Skeletal muscle satellite cell (primary cell): ENCODE measurements around the gene PTPN13.

Source experiments
- H3K27me3 ChIP-seq: 2 replicates; pipeline ENCODE4 v1.7.0; 2013; ENCODE audit warnings: low read length; ENCODE audit not compliant: control insufficient read depth, insufficient read depth
- H3K36me3 ChIP-seq: 2 replicates; pipeline ENCODE4 v1.7.0; 2013; ENCODE audit warnings: mild to moderate bottlenecking, control low read depth, low read length; ENCODE audit not compliant: insufficient read depth
- H3K4me1 ChIP-seq: 2 replicates; pipeline ENCODE4 v1.7.0; 2013; ENCODE audit warnings: low read length; ENCODE audit not compliant: control insufficient read depth, insufficient read depth
- H3K4me2 ChIP-seq: 2 replicates; pipeline ENCODE4 v1.7.0; 2013; ENCODE audit warnings: mild to moderate bottlenecking, low read length
- H3K4me3 ChIP-seq: 2 replicates; pipeline ENCODE4 v1.7.0; 2013; ENCODE audit warnings: low read length
- H3K9ac ChIP-seq: 2 replicates; pipeline ENCODE4 v1.7.0; 2013; ENCODE audit warnings: mild to moderate bottlenecking, low read depth, low read length, moderate library complexity
- H3K9me3 ChIP-seq: replicated peaks from 2 replicates; pipeline ENCODE4 v1.7.0; 2013; ENCODE audit warnings: mild to moderate bottlenecking, control low read depth, low read length

Gene PTPN13

DNA sequence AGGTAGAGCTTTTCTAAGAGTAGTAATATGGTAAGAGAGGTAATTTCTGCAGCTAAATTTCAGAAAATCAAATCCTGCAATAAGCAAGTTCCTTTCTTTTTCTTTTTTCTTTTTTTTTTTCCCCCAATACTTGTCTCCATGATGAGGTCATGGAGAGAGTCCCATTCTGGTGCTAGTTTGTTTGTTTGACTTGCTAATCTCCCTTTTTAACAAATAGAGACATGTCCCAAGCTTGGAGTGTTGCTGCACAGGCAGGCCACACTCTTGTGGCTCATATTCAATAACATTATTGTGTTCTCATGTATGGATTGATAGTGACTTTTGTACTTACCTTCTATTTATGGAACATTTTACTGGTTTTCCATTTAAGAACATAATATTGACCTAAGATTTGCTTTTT lies 25.5 kb downstream of the PTPN13 start:
- no peak overlapping the region for H3K9ac ChIP-seq
- no peaks in the 10 kb centered on the region for H3K9me3 ChIP-seq
- H3K36me3 ChIP-seq: no peaks in the 10 kb centered on the region
- H3K4me3 ChIP-seq: no peak overlapping the region
- H3K27me3 ChIP-seq: no peaks in the 10 kb centered on the region
- no peak overlapping the region for H3K4me2 ChIP-seq
- H3K4me1 ChIP-seq: no peaks in the 10 kb centered on the region

DNA sequence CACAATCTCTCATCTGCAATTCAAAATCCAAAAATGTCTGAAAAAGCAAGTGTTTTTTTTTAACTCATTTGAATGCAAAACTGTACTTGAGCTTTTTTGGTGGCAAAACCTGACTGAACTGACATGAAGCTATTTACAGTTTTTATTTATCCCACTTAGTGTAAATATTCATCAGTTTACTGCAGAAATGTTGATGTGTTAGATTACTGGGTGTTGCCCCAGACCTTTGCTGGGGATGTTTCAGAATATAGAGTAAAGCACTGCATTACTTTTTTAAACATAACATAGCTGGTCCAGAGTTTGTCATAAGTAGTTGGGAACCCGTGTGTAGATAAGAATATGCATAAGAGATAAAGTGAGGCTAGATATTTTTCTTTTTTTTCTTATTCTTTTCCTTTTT lies 27.3 kb downstream of the PTPN13 start:
- Histone ChIP-seq H3K9ac (no peak overlapping the region), H3K9me3 (no peaks in the 10 kb centered on the region), H3K4me2 (no peak overlapping the region), H3K27me3 (no peaks in the 10 kb centered on the region), H3K36me3 (no peaks in the 10 kb centered on the region), H3K4me3 (no peak overlapping the region), H3K4me1 (no peaks in the 10 kb centered on the region)

DNA sequence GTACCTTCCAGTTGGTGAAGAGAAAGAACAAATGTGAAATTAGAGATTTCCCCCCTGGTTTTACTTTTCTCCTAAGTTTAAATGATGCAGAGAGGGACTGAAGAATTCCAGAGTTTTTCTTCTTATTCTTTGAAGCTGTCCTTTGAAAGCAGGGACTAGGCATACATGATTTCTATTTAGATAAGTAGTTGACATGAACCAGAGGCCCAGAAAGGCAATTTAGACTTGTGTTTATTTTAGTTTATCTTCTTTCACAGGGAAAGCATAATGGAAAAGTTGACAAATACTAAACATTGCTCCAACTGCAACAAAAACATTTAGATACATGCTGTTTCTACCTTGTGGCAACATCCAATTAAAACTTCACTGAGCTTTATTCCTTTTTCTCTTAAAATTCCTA lies 32.0 kb downstream of the PTPN13 start:
- no peaks in the 10 kb centered on the region for H3K4me1 ChIP-seq
- H3K27me3 ChIP-seq: no peaks in the 10 kb centered on the region
- no peak overlapping the region for H3K9ac ChIP-seq
- H3K9me3 ChIP-seq: no peaks in the 10 kb centered on the region
- H3K36me3 ChIP-seq: no peaks in the 10 kb centered on the region
- H3K4me3 ChIP-seq: no peak overlapping the region
- H3K4me2 ChIP-seq: no peak overlapping the region

DNA sequence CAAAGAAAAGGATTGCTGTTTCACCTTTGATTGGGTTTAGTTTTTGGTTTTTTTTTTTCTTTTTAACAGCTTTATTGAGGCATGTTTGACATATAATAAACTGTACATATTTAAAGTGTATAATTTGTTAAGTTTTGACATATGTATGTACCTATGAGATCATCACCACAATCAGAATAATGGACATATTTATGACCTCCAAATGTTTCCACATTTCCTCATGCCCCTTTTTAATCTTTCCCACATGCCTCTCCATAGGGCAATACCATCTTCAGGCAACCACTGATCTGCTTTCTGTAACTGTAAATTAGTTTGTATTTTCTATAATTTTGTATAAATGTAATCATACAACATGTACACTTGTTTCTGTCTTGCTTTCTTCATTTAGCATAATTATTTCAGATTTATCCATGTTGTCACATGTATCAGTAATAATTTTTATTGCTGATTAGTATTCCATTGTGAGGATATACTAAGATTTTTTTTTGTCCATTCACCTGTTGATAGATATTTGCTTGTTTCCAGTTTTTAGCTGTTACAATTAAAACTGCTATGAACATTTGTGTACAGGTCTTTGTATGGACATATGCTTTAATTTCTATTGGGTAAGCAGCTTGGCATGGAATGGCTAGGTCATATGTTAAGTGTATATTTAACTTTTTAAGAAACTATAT lies 33.5 kb downstream of the PTPN13 start:
- Histone ChIP-seq H3K9me3 (no peaks in the 10 kb centered on the region), H3K27me3 (no peaks in the 10 kb centered on the region)

DNA sequence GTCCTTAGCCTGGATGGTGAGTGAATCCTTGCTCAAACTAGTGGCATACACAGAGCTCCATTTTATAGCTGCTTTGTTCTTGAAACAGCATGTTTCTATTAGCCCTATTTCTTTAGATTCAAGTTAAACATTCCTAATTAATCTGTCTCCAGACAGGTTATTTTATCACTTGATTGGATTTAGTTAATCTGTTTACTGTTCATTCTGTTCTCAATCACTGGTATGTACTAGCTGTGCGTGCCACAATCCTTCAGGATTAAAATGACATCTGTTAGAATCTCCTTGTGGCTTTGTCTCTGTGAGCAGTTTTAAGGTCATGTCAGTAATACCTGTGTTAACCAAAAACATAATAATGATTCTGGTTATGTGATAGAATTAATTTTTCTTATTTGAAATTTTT lies 36.5 kb downstream of the PTPN13 start:
- Histone ChIP-seq H3K4me2 (no peak overlapping the region), H3K4me3 (no peak overlapping the region), H3K9me3 (no peaks in the 10 kb centered on the region), H3K9ac (no peak overlapping the region), H3K36me3 (no peaks in the 10 kb centered on the region), H3K4me1 (no peaks in the 10 kb centered on the region), H3K27me3 (no peaks in the 10 kb centered on the region)

More for the DNA sequence above, 33.5 kb downstream of the PTPN13 start:
- Histone ChIP-seq H3K4me1 (no peaks in the 10 kb centered on the region), H3K9ac (no peak overlapping the region), H3K36me3 (no peaks in the 10 kb centered on the region), H3K4me2 (no peak overlapping the region), H3K4me3 (no peak overlapping the region)

DNA sequence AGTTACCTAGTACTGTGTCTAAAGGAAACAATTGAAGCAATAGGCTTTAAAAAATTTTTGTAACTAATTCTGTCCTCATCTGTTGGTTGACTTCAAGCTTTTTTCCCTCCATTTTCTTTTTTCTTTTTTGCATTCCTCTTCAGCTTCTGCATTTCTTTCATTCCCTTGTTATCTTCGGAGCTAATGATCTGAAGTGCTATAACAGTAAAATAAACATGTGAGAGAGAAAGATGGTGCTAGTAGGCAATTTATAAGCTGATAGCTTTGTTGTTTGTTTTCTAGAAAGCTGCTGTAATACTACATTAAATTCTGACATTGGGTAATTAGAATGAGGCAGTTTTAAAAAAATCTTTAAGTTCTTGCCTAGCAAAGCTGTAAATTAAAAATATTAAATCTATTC lies 37.1 kb downstream of the PTPN13 start:
- Histone ChIP-seq H3K4me2 (no peak overlapping the region), H3K36me3 (no peaks in the 10 kb centered on the region), H3K9ac (no peak overlapping the region), H3K9me3 (no peaks in the 10 kb centered on the region), H3K4me1 (no peaks in the 10 kb centered on the region), H3K4me3 (no peak overlapping the region), H3K27me3 (no peaks in the 10 kb centered on the region)

DNA sequence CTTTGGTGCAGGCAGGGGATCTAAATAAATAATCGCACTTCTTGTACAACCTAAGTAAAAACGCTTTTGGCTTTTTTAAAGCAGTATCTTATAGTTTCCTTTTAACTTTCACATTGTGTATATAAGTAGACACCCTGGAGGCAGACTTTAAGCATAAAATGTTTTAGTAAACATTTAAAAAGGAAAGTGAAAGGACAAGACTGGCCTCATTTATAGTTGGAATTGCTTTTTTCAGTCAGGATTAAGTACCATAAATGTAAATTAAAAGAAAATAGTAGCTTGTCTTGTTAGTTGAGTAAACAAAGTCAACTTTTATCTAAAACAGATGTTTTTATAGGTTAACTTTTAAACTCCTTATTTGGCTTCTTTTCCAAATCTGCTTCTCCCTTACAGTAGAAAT lies 39.7 kb downstream of the PTPN13 start:
- Histone ChIP-seq H3K4me1 (no peaks in the 10 kb centered on the region), H3K9ac (no peak overlapping the region), H3K27me3 (no peaks in the 10 kb centered on the region), H3K4me2 (no peak overlapping the region), H3K36me3 (no peaks in the 10 kb centered on the region), H3K4me3 (no peak overlapping the region), H3K9me3 (no peaks in the 10 kb centered on the region)

DNA sequence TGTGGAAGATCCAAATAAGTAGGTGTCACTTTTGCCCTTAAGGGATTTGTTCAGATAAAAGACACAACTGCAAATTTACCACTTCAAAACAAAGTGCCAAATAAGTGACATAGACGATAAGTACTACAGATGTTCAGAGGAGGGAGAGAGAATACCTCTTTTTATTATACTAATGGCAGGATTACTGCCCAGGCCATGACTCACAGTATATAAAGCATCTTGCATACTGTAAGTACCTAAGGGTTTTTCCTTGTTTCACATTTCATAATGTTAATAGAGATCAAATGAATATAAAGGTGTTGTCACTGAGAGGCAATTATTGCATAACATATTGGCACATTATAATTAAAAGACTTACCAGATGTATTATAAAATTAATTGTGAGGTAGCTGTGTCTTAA lies 46.4 kb downstream of the PTPN13 start:
- H3K4me2 ChIP-seq: no peak overlapping the region
- no peaks in the 10 kb centered on the region for H3K4me1 ChIP-seq
- H3K36me3 ChIP-seq: no peaks in the 10 kb centered on the region
- no peak overlapping the region for H3K4me3 ChIP-seq
- no peaks in the 10 kb centered on the region for H3K9me3 ChIP-seq
- no peak overlapping the region for H3K9ac ChIP-seq
- H3K27me3 ChIP-seq: no peaks in the 10 kb centered on the region

DNA sequence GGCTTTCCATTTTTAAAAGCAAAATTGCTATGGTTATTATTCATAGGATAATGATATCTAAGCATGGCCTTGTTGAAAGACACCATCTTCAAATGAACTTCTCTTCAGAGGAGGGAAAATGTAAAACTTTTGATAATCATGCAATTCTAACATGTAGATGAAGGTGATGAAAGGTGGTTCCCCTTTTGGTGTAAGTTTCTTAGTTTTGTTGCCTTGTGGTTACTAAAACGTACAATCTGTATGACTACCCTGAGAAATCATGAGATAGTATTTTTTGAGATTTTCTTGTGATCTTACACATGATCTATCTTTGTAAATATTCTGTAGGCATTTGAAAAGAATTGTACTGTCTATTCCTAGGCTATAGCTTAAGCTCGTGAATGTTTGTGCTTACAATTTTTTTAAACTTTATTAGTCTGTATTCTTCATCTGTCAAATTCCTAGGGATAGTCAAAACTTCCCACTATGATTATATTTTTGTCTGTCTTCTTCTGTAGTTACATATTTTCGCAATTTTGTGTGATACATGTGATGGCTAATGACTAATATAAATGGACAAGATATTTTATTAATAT lies 47.5 kb downstream of the PTPN13 start:
- Histone ChIP-seq H3K27me3 (no peaks in the 10 kb centered on the region), H3K9me3 (no peaks in the 10 kb centered on the region), H3K4me1 (no peaks in the 10 kb centered on the region), H3K4me2 (no peak overlapping the region), H3K36me3 (no peaks in the 10 kb centered on the region), H3K9ac (no peak overlapping the region), H3K4me3 (no peak overlapping the region)

DNA sequence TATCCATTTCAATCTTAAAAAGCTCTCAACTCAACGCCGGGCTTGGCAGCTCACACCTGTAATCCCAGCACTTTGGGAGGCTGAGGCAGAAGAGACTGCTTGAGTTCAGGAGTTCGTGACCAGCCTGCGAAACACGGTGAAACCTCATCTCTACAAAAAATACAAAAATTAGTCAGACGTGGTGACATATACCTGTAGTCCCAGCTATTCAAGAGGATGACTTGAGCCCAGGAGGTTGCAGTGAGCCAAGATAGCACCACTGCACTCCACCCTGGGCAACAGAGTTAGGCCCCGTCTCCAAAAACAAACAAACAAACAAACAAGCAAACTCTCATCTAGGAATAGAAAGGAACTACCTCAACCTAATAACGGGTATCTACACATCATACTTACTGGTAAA lies 50.8 kb downstream of the PTPN13 start:
- Histone ChIP-seq H3K4me3 (no peak overlapping the region), H3K9ac (no peak overlapping the region), H3K4me2 (no peak overlapping the region), H3K36me3 (no peaks in the 10 kb centered on the region), H3K27me3 (no peaks in the 10 kb centered on the region), H3K9me3 (no peaks in the 10 kb centered on the region), H3K4me1 (no peaks in the 10 kb centered on the region)

DNA sequence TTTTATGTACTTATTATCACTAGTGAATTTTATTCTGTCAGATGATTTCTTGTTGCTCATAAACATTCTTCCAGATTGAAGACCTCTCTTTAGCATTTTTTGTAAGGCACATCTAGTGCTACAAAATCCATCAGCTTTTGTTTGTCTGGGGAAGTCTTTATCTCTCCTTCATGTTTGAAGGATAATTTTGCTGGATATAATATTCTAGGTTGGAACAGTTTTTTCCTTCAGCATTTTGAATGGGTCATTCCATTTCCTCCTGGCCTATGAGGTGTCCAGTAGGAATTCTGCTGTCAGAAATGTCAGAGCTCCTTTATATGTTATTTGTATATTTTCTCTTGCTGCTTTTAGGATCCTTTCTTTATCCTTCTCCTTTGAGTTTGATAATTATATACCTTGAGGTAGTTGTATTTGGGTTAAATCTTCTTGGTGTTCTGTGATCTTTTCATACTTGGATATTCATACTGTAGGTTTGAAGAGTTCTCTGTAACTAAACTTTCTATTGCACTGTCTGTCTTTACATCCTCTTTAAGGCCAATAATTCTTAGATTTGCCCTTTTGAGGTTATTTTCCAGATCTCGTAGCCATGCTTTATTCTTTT lies 58.3 kb downstream of the PTPN13 start:
- Histone ChIP-seq H3K36me3 (no peaks in the 10 kb centered on the region), H3K9ac (no peak overlapping the region), H3K27me3 (no peaks in the 10 kb centered on the region), H3K4me2 (no peak overlapping the region), H3K4me1 (no peaks in the 10 kb centered on the region), H3K4me3 (no peak overlapping the region), H3K9me3 (no peaks in the 10 kb centered on the region)
